Right cardiac atrium (tissue), 5 donors: ENCODE data around the gene ANTKMT. TPM values are rescaled to one million over a fixed set of nuclear protein-coding genes. Genes with fewer than 3 reads are reported as not detected.

Experiments
- ATAC-seq, 2 donors: fragments of 200-7000 bp; cut with Tn5 transposase; one replicate each; pipeline versions ENCODE4 v1.8.0 to v1.9.1; 2020; ENCODE audit warnings: moderate library complexity in 2 of 2, mild to moderate bottlenecking in 1 of 2
- DNase-seq, 3 donors: peaks; one replicate each; pipeline ENCODE4 v3.0.0-alpha.2; 2020
- H3K27ac ChIP-seq: one replicate; pipeline ENCODE4 v1.5.1; 2013; ENCODE audit warnings: mild to moderate bottlenecking, low read length, control low read depth, moderate library complexity
- H3K27me3 ChIP-seq: one replicate; pipeline ENCODE4 v1.6.1; 2013; ENCODE audit not compliant: control insufficient read depth, insufficient read depth
- H3K4me1 ChIP-seq: one replicate; pipeline ENCODE4 v1.6.1; 2013; ENCODE audit warnings: low read length; ENCODE audit not compliant: control insufficient read depth, insufficient read depth
- H3K4me3 ChIP-seq: one replicate; pipeline ENCODE4 v1.5.1; 2013; ENCODE audit warnings: low read length, control low read depth
- H3K9me3 ChIP-seq: one replicate; pipeline ENCODE4 v1.6.1; 2013; ENCODE audit warnings: low read length; ENCODE audit not compliant: control insufficient read depth
- whole genome bisulfite sequencing: extraction: QIAGEN DNeasy Blood & Tissue Kit; methylation state at CpG from one replicate; pipeline ENCODE4 v1.1.7; 2013; 5-methylcytosine and 5-hydroxymethylcytosine counted together
- intact Hi-C, 4 donors: fragments of 100-400 bp; cut with DNase I; formaldehyde crosslinking; loops; one replicate each; pipeline versions ENCODE4 v1.11.0 to v1.14.0; 2022 to 2023
- polyA plus RNA-seq: library from polyadenylated mRNA; stranded (reverse); fragments of 200-250 nt; gene quantifications from one replicate; pipeline ENCODE4 v1.2.3, GENCODE V29; 2013
- total RNA-seq, 4 donors: library from RNA; stranded (reverse); fragmentation: NEBNext Ultra II Directional; extraction: Animal tissue kit (Norgen Biotek cat#: 25700); gene quantifications; one replicate each; pipeline ENCODE4 v1.2.1, GENCODE V29; 2021
- donor health status: healthy with polysubstance abuse.
- donor health status: DM: no; HTN: yes; CAD: no.
- donor health status: DM: no; HTN: no; CAD: no.
- donor health status: DM: no; HTN: yes; CAD: no; lungs with severe emphysema.
- donor health status: DM: yes; HTN: yes; CAD: no.

ANTKMT gene
- total and polyA plus RNA-seq, 5 donors, result 25.7 to 38.8 (median 37.5) TPM

GRCh38 chr16:732936-733335, 12.0 kb downstream of the ANTKMT start:
- 91% methylated on average over 13 of the region's 13 CpGs for WGBS
- Histone ChIP-seq H3K27me3 (no peaks in the 10 kb centered on the region), H3K4me3 (no peak overlapping the region), H3K4me1 (no peaks in the 10 kb centered on the region), H3K9me3 (no peaks in the 10 kb centered on the region), H3K27ac (no peak overlapping the region)
- intact Hi-C loops, result no loop called here
- DNase-seq, result peak in 1 of 3 donors; percentile 31
- no peak for ATAC-seq

- ATAC-seq (no peak), DNase-seq (peak in 2 of 3 donors; percentile 62 to 71)
- Histone ChIP-seq H3K4me3 (no peak overlapping the region), H3K27ac (no peak overlapping the region), H3K9me3 (no peaks in the 10 kb centered on the region), H3K27me3 (no peaks in the 10 kb centered on the region), H3K4me1 (no peaks in the 10 kb centered on the region)
- WGBS, result 81% methylated on average over 34 of the region's 34 CpGs
- intact Hi-C loops, result no loop called here
Measured at GRCh38 chr16:733382-734207, 12.6 kb downstream of the ANTKMT start.

DNA sequence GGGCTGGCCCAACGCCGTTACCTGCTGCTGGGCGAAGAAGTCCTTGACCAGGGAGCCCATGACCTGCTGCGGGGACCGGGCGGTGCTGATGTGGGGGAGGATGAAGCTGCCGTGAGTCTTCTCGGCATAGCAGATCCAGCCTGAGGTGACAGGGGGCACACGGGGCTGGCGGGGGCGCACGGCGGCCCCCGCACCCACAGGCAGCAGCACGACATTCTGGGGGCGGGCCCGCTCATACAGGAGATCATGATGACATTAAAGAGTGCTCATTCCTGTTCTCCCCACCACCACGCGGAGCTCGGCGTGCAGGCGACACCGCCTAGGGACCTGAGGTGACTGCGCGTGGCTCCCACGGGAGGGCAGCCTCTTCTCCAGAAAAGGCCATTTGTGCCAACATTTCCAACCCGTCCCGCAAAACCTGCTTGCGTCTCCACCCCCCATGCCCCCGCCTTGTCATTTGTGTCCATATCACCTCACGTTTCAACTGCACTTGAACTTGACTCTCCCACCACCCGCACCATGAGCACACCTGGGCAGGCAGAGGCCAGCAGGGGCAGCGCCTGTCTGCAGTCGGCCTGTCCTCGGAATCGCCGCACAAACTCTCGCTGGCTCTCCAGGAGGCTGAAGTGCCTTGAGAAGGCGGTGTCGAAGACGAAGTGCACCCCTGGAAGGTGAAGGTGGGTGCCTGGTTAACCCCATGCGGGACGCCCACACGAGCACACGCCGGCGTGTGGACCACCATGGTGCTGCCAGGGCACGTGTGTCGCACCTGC, 13.4 kb downstream of the ANTKMT start:
- no peak for ATAC-seq
- DNase-seq, result peak in 1 of 3 donors; percentile 48
- Histone ChIP-seq H3K4me1 (no peaks in the 10 kb centered on the region), H3K4me3 (no peak overlapping the region), H3K27me3 (no peaks in the 10 kb centered on the region), H3K9me3 (no peaks in the 10 kb centered on the region), H3K27ac (no peak overlapping the region)
- WGBS, result 89% methylated on average over 49 of the region's 49 CpGs
- intact Hi-C loops, result no loop called here

DNA sequence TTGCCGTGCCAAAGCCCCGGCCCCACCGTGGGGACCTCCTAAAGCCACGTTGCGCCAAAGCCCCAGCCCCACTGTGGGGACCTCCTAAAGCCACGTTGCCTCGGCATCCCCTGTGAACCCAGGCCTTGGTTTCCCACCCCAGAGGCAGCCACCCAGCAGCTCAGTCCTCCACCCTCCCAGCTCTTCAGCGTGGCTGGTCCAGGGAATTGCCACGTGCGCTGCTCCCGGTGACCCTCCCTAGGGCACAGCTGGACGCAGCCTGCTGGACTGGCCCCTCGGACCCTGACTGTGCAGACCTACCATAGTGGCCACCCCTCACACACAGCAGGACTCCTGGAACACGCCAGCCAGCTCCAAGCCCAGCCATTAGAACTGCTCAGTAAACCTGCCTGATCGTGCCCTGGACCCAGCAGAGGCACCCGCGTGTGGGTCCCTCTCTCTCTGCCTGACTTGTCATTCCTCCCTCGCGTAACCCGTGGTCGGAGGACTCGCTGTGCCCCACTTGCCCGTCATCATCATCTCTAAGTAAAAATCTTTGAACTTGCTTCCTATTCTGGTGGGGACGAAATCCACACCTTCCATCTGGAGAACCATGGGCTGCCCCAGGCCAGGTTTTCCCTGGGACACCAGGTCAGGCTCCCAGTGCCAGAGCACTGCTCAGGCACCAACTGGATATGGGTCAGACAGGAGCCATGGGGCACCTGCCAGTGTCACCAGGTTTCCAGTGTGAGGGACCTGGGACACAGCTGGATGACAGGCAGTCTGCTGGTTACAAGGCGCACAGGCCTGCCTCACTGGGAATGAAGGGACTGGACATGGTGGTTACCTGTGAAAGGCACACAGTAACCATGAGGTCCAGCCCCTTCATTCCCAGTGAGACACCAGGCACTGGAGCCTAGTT, 14.3 kb downstream of the ANTKMT start:
- no peak for ATAC-seq
- Histone ChIP-seq H3K4me3 (no peak overlapping the region), H3K27me3 (no peaks in the 10 kb centered on the region), H3K27ac (no peak overlapping the region), H3K4me1 (no peaks in the 10 kb centered on the region), H3K9me3 (no peaks in the 10 kb centered on the region)
- intact Hi-C loops, result no loop called here
- peak in 1 of 3 donors; percentile 29 for DNase-seq
- 93% methylated on average over 25 of the region's 25 CpGs for WGBS

DNA sequence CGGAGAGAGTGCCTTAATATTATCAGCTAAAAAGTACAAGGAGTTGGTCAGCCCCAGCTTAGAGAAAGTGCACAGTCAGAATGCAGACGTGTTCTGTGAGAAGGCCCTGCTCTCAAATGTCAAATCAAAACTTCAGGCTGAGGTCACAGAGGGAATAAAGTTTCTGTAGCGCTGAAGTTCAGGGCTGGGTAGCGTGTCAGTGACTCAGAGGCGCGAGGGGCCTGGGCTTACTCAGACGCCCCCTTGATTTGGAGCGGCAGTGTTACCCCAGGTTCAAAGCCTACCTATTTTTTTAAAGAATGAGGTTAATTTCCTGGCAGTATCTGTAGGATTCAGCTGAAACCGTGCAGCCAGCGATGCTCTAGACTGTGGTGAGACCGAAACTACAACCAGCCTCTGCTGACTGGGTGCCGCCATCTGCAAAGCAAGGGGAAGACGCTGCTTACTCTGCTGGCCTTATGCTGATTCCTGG, 15.1 kb downstream of the ANTKMT start:
- no peak for DNase-seq
- Histone ChIP-seq H3K27me3 (no peaks in the 10 kb centered on the region), H3K9me3 (no peaks in the 10 kb centered on the region), H3K4me1 (no peaks in the 10 kb centered on the region), H3K27ac (no peak overlapping the region), H3K4me3 (no peak overlapping the region)
- ATAC-seq, result no peak
- intact Hi-C loops, result no loop called here
- 90% methylated on average over 13 of the region's 13 CpGs for WGBS

DNA sequence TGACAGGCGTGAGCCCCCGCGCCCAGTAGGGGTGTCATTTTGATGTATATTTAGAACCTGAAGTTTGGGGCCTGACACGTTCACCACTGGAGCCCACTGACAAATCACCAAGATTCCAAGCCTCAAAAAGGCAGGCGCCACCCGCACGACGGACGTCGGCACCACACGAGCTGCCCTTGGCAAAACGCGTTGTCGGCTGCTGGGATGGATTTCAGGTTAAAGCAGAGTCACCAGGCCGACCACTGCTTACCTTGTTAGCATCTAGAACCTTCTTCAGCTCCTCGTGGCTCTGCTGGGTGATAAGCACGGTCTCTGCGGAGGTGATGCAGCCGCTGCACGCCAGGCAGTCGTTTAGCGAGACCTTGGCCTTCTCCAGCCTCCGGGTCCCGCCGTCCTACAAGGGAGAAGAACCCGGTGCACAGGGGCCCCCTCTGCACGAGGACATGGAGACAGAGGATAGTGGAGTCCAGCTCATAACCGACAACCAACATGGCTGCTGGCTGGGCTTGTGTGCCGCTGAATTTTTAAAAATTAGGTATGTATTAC, 16.1 kb downstream of the ANTKMT start:
- no peak overlapping the region for H3K27ac ChIP-seq
- ATAC-seq (no peak), DNase-seq (peak in 1 of 3 donors; percentile 37)
- intact Hi-C loops, result no loop called here
- no peaks in the 10 kb centered on the region for H3K27me3 ChIP-seq
- H3K4me1 ChIP-seq, result no peaks in the 10 kb centered on the region
- no peaks in the 10 kb centered on the region for H3K9me3 ChIP-seq
- WGBS, result 94% methylated on average over 29 of the region's 29 CpGs
- no peak overlapping the region for H3K4me3 ChIP-seq

- H3K4me3 ChIP-seq, result peak overlapping the region; percentile 84
- no peaks in the 10 kb centered on the region for H3K9me3 ChIP-seq
- no peaks in the 10 kb centered on the region for H3K4me1 ChIP-seq
- no peaks in the 10 kb centered on the region for H3K27me3 ChIP-seq
- ATAC-seq (peak in 1 of 2 donors; percentile 1), DNase-seq (peak in 1 of 3 donors; percentile 54)
- 45% methylated on average over 38 of the region's 38 CpGs for WGBS
- intact Hi-C loops, result no loop called here
- no peak overlapping the region for H3K27ac ChIP-seq
Measured at GRCh38 chr16:739560-740458, 18.9 kb downstream of the ANTKMT start.

DNA sequence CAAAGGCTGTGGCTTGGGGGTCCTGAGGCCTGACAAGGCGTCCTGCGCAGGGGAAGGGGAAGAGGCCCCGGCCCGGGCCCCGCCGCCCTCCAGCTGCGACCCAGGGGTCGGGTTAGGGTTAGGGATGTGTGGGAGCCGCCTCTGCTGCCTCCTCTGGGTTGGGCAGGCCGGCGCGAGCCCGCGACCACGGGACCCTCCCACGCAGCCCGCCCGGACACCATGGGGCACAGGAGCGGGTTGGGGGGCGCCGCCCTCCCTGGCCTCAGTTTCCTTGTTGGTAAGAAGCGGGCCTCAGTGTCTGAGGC, 19.5 kb downstream of the ANTKMT start:
- peak overlapping the region; percentile 20 for H3K27ac ChIP-seq
- WGBS, result 0% methylated on average over 22 of the region's 22 CpGs
- intact Hi-C loops, result no loop called here
- ATAC-seq (peak; percentile 31 to 53), DNase-seq (no peak)
- H3K4me3 ChIP-seq, result peak overlapping the region; percentile 84
- no peaks in the 10 kb centered on the region for H3K4me1 ChIP-seq
- H3K27me3 ChIP-seq, result no peaks in the 10 kb centered on the region
- no peaks in the 10 kb centered on the region for H3K9me3 ChIP-seq

GRCh38 chr16:740764-741505, 20.0 kb downstream of the ANTKMT start, which contains the start of gene CIAO3:
Gene CIAO3, minus strand, starts transcription at chr16:740997. Its CDS starts 12 bp downstream, at chr16:740985.
- Histone ChIP-seq H3K4me3 (peak within 1 kb of the TSS; percentile 84), H3K9me3 (no peaks in the 10 kb centered on the region), H3K4me1 (no peaks in the 10 kb centered on the region), H3K27ac (peak within 1 kb of the TSS; percentile 20), H3K27me3 (no peaks in the 10 kb centered on the region)
- intact Hi-C loops, result no loop called here
- ATAC-seq (peak; percentile 89 to 92), DNase-seq (peak; percentile 88 to 96 (median 95))
- WGBS, result 1% methylated on average over 79 of the region's 79 CpGs
